GM12801 (cell line): ENCODE results near the gene TRIP12.

Experiments
- CTCF ChIP-seq: IDR thresholded peaks from one replicate; pipeline ENCODE4 v1.5.1; 2011; ENCODE audit warnings: control low read depth; ENCODE audit not compliant: insufficient read length; ENCODE audit errors: extremely low read depth

The TRIP12 gene

GRCh38 chr2:229921892-229922448, at the start of gene TRIP12:
TRIP12 (minus strand) TSS chr2:229922009; CDS start chr2:229880079, 41,930 bp downstream.
- TF ChIP-seq CTCF = no peak

GRCh38 chr2:229971298-229971790, 49.5 kb upstream of the TRIP12 start:
- TF ChIP-seq CTCF = no peak

GRCh38 chr2:229970406-229970805, 48.6 kb upstream of the TRIP12 start:
- no peak for TF ChIP-seq CTCF

DNA sequence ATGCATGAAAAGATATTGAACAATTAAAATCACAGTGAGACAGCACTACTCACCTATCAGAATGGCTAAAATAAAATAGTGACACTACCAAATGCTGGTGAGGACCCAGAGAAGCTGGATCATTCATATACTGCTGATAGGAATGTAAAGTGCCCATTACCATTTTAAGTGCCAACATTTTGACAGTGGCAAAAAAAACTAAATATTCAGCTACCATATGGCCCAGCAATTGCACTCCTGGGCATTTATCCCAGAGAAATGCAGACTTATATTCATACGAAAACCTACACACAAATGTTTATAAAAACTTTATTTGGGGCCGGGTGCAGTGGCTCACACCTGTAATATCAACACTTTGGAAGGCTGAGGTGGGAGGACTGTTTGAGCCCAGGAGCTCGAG, 48.1 kb upstream of the TRIP12 start:
- TF ChIP-seq CTCF = no peak

- TF ChIP-seq CTCF = no peak
These were observed 34.7 kb upstream of the TRIP12 start for GRCh38 chr2:229956491-229956890.

DNA sequence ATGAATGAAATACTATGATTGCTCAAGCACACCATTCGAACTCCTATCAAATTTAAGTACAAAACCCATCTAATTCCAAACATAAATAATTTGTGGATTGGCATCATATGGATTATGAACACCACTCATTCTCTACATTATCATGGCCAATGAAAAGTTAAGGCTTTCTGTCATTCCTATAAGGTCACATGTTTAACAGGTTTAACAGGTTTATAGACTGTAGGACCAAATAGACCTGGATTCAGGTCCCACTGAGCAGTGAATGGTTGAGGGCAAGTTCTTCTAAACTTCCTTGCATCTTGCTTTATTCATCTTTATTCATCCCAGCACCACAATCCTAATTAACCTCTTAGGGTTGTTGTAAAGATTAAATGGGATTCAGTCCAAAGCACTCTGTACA, 33.9 kb upstream of the TRIP12 start:
- no peak for TF ChIP-seq CTCF

GRCh38 chr2:229952256-229952835, 30.5 kb upstream of the TRIP12 start:
- TF ChIP-seq CTCF = no peak
